Neural cell (in vitro differentiated cells): ENCODE data around the gene TFCP2L1. TPM values are rescaled to one million over a fixed set of nuclear protein-coding genes. Genes with fewer than 3 reads are reported as not detected.

Experiments used
- H2AFZ ChIP-seq: fragments of 200-600, 300-800 bp; sonication (generic), shearing (Covaris generic); 2 replicates; pipeline ENCODE4 v1.6.0; 2014; ENCODE audit warnings: low read depth, mild to moderate bottlenecking, antibody characterized with exemption, low read length, moderate library complexity
- H3F3A ChIP-seq: fragments of 200-600 bp; shearing (Covaris generic); 2 replicates; pipeline ENCODE4 v1.6.1; 2016; ENCODE audit warnings: mild to moderate bottlenecking, moderate library complexity, mixed read lengths, antibody characterized with exemption, low read length; ENCODE audit not compliant: insufficient read depth, poor library complexity, severe bottlenecking
- H3K27ac ChIP-seq: fragments of 200-600, 300-800 bp; sonication (generic), shearing (Covaris generic); 2 replicates; pipeline ENCODE4 v1.5.1; 2014; ENCODE audit warnings: mild to moderate bottlenecking, low read length, moderate library complexity
- H3K27me3 ChIP-seq: fragments of 300-800, 200-600 bp; sonication (generic), shearing (Covaris generic); 2 replicates; pipeline ENCODE4 v1.6.0; 2014; ENCODE audit warnings: mild to moderate bottlenecking, low read depth, low read length, moderate library complexity; ENCODE audit not compliant: insufficient read depth
- H3K36me3 ChIP-seq: fragments of 300-800, 200-600 bp; sonication (generic), shearing (Covaris generic); 2 replicates; pipeline ENCODE4 v1.5.1; 2014; ENCODE audit warnings: mild to moderate bottlenecking, antibody characterized with exemption, low read length, moderate library complexity; ENCODE audit not compliant: insufficient read depth
- H3K4me2 ChIP-seq: fragments of 300-800, 200-600 bp; sonication (generic), shearing (Covaris generic); 2 replicates; pipeline ENCODE4 v1.6.0; 2014; ENCODE audit warnings: mild to moderate bottlenecking, low read length
- H3K4me3 ChIP-seq: fragments of 300-800, 200-600 bp; sonication (generic), shearing (Covaris generic); 2 replicates; pipeline ENCODE4 v1.5.1; 2014; ENCODE audit warnings: mild to moderate bottlenecking, low read length, moderate library complexity
- H3K79me2 ChIP-seq: fragments of 200-600 bp; shearing (Covaris generic); replicated peaks from 2 replicates; pipeline ENCODE4 v1.6.0; 2014; ENCODE audit warnings: mild to moderate bottlenecking, low read length, moderate library complexity; ENCODE audit not compliant: insufficient read depth
- H3K9ac ChIP-seq: fragments of 300-800, 200-600 bp; sonication (generic), shearing (Covaris generic); 2 replicates; pipeline ENCODE4 v1.6.1; 2016; ENCODE audit warnings: mild to moderate bottlenecking, low read length, mixed read lengths
- H3K9me2 ChIP-seq: fragments of 200-600 bp; shearing (Covaris generic); 2 replicates; pipeline ENCODE4 v1.6.1; 2016; ENCODE audit warnings: mild to moderate bottlenecking, low read length, mixed read lengths; ENCODE audit not compliant: insufficient read depth
- H3K9me3 ChIP-seq: fragments of 200-600, 300-800 bp; sonication (generic), shearing (Covaris generic); 2 replicates; pipeline ENCODE4 v1.6.1; 2016; ENCODE audit warnings: mild to moderate bottlenecking, mixed run types, low read length, moderate library complexity, mixed read lengths
- H4K20me1 ChIP-seq: fragments of 200-600 bp; shearing (Covaris generic); 2 replicates; pipeline ENCODE4 v1.6.1; 2016; ENCODE audit warnings: mild to moderate bottlenecking, mixed run types; ENCODE audit not compliant: insufficient read depth
- EP300 ChIP-seq: fragments of 450-650 bp; conservative IDR thresholded peaks from 2 replicates; pipeline ENCODE4 v1.6.1; 2014; ENCODE audit warnings: antibody characterized with exemption, mild to moderate bottlenecking, moderate library complexity; ENCODE audit not compliant: poor library complexity, severe bottlenecking
- EZH2 ChIP-seq: fragments of 200-600, 300-800 bp; shearing (Covaris generic), sonication (generic); IDR thresholded peaks from 2 replicates; pipeline ENCODE4 v1.6.1; 2014; ENCODE audit warnings: antibody characterized with exemption, low read length, borderline replicate concordance, mild to moderate bottlenecking; ENCODE audit not compliant: insufficient read depth, poor library complexity, severe bottlenecking
- MXI1 ChIP-seq: fragments of 450-650 bp; conservative IDR thresholded peaks from 2 replicates; pipeline ENCODE4 v1.6.1; 2014; ENCODE audit warnings: antibody characterized with exemption, mild to moderate bottlenecking; ENCODE audit not compliant: poor library complexity, severe bottlenecking
- POLR2AphosphoS5 ChIP-seq: IDR thresholded peaks from 2 replicates; pipeline ENCODE4 v1.6.1; 2012
- RAD21 ChIP-seq: fragments of 450-650 bp; conservative IDR thresholded peaks from 2 replicates; pipeline ENCODE4 v1.6.1; 2014; ENCODE audit warnings: antibody characterized with exemption, mild to moderate bottlenecking, moderate library complexity
- REST ChIP-seq: IDR thresholded peaks from 2 replicates; pipeline ENCODE4 v1.6.1; 2012; ENCODE audit warnings: borderline replicate concordance
- SMC3 ChIP-seq: fragments of 450-650 bp; conservative IDR thresholded peaks from 2 replicates; pipeline ENCODE4 v1.6.1; 2014; ENCODE audit warnings: antibody characterized with exemption, mild to moderate bottlenecking, moderate library complexity; ENCODE audit not compliant: poor library complexity
- TAF1 ChIP-seq: IDR thresholded peaks from 2 replicates; pipeline ENCODE4 v1.6.1; 2012; ENCODE audit warnings: low read depth
- polyA plus RNA-seq: library from polyadenylated mRNA; depleted of rRNA; stranded (reverse); fragments of >200 nt; gene quantifications from 2 replicates; pipeline ENCODE4 v1.2.3, GENCODE V29; 2014
- TF ChIP-seq, protein P1 (sequence below): fragments of 450-650 bp; IDR thresholded peaks from 2 replicates; pipeline ENCODE4 v1.5.1; 2014; ENCODE audit warnings: antibody characterized with exemption, mild to moderate bottlenecking, moderate library complexity; ENCODE audit not compliant: poor library complexity, severe bottlenecking

TFCP2L1 gene
- polyA plus RNA-seq, 1 donor from 2014 or later, result 0.04 TPM

- no peak overlapping the region for H3K4me3 ChIP-seq
- no peak overlapping the region for H2AFZ ChIP-seq
- no peaks in the 10 kb centered on the region for H3F3A ChIP-seq
- H3K36me3 ChIP-seq, result no peaks in the 10 kb centered on the region
- no peak overlapping the region for H3K4me2 ChIP-seq
- no peaks in the 10 kb centered on the region for H3K9me2 ChIP-seq
- H3K27me3 ChIP-seq, result no peaks in the 10 kb centered on the region
- no peaks in the 10 kb centered on the region for H3K9me3 ChIP-seq
- TF ChIP-seq REST, result no peak
- no peak for TF ChIP-seq TAF1
- TF ChIP-seq, protein P1, sequence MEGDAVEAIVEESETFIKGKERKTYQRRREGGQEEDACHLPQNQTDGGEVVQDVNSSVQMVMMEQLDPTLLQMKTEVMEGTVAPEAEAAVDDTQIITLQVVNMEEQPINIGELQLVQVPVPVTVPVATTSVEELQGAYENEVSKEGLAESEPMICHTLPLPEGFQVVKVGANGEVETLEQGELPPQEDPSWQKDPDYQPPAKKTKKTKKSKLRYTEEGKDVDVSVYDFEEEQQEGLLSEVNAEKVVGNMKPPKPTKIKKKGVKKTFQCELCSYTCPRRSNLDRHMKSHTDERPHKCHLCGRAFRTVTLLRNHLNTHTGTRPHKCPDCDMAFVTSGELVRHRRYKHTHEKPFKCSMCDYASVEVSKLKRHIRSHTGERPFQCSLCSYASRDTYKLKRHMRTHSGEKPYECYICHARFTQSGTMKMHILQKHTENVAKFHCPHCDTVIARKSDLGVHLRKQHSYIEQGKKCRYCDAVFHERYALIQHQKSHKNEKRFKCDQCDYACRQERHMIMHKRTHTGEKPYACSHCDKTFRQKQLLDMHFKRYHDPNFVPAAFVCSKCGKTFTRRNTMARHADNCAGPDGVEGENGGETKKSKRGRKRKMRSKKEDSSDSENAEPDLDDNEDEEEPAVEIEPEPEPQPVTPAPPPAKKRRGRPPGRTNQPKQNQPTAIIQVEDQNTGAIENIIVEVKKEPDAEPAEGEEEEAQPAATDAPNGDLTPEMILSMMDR, result no peak
- TF ChIP-seq RAD21, result no peak
- TF ChIP-seq SMC3, result no peak
- TF ChIP-seq EP300, result no peak
- no peak for TF ChIP-seq EZH2
- TF ChIP-seq MXI1, result no peak
- TF ChIP-seq POLR2AphosphoS5, result no peak
- no peaks in the 10 kb centered on the region for H3K79me2 ChIP-seq
- H3K9ac ChIP-seq, result no peak overlapping the region
- H3K27ac ChIP-seq, result no peak overlapping the region
- H4K20me1 ChIP-seq, result no peaks in the 10 kb centered on the region
These were observed 27.0 kb downstream of the TFCP2L1 start for GRCh38 chr2:121258051-121258450.

GRCh38 chr2:121257480-121257840, 27.5 kb downstream of the TFCP2L1 start:
- Histone ChIP-seq H3K36me3 (no peaks in the 10 kb centered on the region), H3F3A (no peaks in the 10 kb centered on the region), H3K4me2 (no peak overlapping the region), H3K79me2 (no peaks in the 10 kb centered on the region), H3K9ac (no peak overlapping the region), H3K27me3 (no peaks in the 10 kb centered on the region), H3K4me3 (no peak overlapping the region), H3K9me2 (no peaks in the 10 kb centered on the region), H3K9me3 (no peaks in the 10 kb centered on the region), H4K20me1 (no peaks in the 10 kb centered on the region), H3K27ac (no peak overlapping the region), H2AFZ (no peak overlapping the region)
- TF ChIP-seq TAF1, result no peak
- TF ChIP-seq MXI1, result no peak
- TF ChIP-seq RAD21, result no peak
